Endothelial cell of umbilical vein (primary cell): Measurements from ENCODE around the gene ZNF775.

Experiments
- EZH2 ChIP-seq: IDR thresholded peaks from 2 replicates; pipeline ENCODE4 v1.6.1; 2012; ENCODE audit warnings: borderline replicate concordance, low read depth, mild to moderate bottlenecking, moderate library complexity, low read length, inconsistent platforms; ENCODE audit not compliant: severe bottlenecking
- JUN ChIP-seq: IDR thresholded peaks from 2 replicates; pipeline ENCODE4 v1.6.1; 2011; ENCODE audit warnings: borderline replicate concordance, low read depth; ENCODE audit not compliant: insufficient read length, insufficient read depth
- POLR2A ChIP-seq: IDR thresholded peaks from 2 replicates; pipeline ENCODE4 v1.6.1; 2012; ENCODE audit warnings: low read depth, mild to moderate bottlenecking, control low read depth, low read length
- POLR2AphosphoS5 ChIP-seq: IDR thresholded peaks from 2 replicates; pipeline ENCODE4 v1.6.1; 2012; ENCODE audit warnings: low read depth, mild to moderate bottlenecking, control low read depth, low read length, moderate library complexity; ENCODE audit not compliant: insufficient read depth
- TF ChIP-seq, protein P1 (sequence below), 2 donors: IDR thresholded peaks; 1 replicate in 1 of 2; 2 replicates in 1 of 2; pipeline ENCODE4 v1.5.1; 2011; ENCODE audit warnings: low read length in 2 of 2, mild to moderate bottlenecking in 2 of 2, moderate library complexity in 2 of 2, control low read depth in 1 of 2, inconsistent platforms in 1 of 2, low read depth in 1 of 2; ENCODE audit not compliant: insufficient read depth in 1 of 2; ENCODE audit errors: extremely low read depth in 1 of 2
- TF ChIP-seq, protein P2 (sequence below): IDR thresholded peaks from 2 replicates; pipeline ENCODE4 v1.6.1; 2011; ENCODE audit not compliant: insufficient read depth, insufficient read length

DNA sequence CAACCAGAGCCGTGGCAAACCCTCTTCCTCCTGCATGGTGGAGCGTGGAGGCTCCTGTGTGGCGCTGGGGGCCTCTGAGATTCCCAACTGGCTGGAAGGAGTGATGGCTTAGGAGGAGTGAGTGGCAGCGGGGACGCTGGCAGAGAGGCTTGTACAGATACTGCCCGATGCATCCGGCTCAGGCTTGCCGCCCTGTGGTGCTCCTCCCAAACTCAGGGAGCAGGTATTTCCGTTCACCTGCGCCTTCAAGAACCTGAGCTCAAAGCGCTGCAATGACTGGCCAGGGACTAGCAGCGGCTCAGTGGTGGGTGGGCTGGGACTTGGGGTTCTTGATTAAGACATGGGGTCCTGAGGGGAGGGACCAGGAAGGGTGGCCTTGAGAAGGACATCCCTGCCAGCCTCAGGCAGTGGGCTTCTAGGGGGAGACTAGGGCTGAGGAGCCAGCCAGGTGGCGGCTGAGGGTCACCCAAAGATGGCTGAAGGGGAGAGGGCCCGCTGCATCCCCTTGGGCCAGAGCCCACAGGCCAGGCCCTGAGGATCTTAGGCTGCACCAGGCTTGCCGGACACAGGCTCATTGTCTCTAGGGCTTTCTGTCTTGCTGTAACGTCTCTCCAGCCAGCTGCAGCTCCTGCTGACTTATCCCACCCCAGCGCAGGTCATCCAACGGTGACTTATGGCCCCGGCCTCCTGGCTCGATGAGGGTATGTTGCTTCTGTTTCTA lies 3.2 kb downstream of the ZNF775 start:
- TF ChIP-seq POLR2AphosphoS5, result no peak
- TF ChIP-seq, protein P1, sequence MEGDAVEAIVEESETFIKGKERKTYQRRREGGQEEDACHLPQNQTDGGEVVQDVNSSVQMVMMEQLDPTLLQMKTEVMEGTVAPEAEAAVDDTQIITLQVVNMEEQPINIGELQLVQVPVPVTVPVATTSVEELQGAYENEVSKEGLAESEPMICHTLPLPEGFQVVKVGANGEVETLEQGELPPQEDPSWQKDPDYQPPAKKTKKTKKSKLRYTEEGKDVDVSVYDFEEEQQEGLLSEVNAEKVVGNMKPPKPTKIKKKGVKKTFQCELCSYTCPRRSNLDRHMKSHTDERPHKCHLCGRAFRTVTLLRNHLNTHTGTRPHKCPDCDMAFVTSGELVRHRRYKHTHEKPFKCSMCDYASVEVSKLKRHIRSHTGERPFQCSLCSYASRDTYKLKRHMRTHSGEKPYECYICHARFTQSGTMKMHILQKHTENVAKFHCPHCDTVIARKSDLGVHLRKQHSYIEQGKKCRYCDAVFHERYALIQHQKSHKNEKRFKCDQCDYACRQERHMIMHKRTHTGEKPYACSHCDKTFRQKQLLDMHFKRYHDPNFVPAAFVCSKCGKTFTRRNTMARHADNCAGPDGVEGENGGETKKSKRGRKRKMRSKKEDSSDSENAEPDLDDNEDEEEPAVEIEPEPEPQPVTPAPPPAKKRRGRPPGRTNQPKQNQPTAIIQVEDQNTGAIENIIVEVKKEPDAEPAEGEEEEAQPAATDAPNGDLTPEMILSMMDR (IDR thresholded peaks at IDR 0.05; ENCODE audit: extremely low read depth in 1 of 2, insufficient read depth in 1 of 2, low read depth in 1 of 2, low read length in 2 of 2), result no peak
- no peak for TF ChIP-seq EZH2
- TF ChIP-seq POLR2A, result no peak
- TF ChIP-seq, protein P2, sequence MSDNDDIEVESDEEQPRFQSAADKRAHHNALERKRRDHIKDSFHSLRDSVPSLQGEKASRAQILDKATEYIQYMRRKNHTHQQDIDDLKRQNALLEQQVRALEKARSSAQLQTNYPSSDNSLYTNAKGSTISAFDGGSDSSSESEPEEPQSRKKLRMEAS, result no peak
- no peak for TF ChIP-seq JUN
